ENCODE measurements around the gene ZNF827. TPM values are rescaled to one million over a fixed set of nuclear protein-coding genes. Genes with fewer than 3 reads are reported as not detected.
A peak's percentile ranks its signal among the peaks of the same experiment; 100 is the strongest.

ZNF827 gene
- total RNA-seq, 1 experiment from 2014 or later, result 22.4 TPM

DNA sequence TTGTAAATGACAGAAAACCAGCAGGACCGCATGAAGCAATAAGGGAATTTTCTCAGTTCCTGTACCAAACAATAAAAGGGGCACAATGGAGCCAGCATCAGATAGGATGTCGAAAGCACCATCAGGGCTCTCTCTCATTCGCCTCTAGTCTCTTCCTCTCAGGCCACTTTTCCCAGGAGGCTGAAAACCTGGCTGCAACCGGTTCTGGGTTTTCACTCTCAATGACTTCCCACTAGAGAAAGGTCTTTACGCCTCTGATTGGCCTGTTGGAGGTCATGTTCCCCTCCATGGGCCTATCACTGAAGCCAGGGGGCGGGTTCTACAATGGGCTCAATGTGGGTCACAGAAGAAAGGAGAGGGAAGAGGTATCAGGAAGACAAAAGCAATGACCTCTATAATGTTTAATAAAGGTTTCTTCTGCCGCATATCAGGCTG, 29.3 kb downstream of the ZNF827 start:
- Histone ChIP-seq H3K27me3 (ENCODE audit: insufficient read depth, low read depth) (no peaks in the 10 kb centered on the region), H3K9me3 (ENCODE audit: insufficient read depth, low read depth) (no peaks in the 10 kb centered on the region), H2AFZ (no peak overlapping the region), H3K36me3 (ENCODE audit: low read depth) (no peaks in the 10 kb centered on the region), H3K9me2 (ENCODE audit: insufficient read depth) (no peaks in the 10 kb centered on the region), H3K4me3 (peak overlapping the region; percentile 52; the same call in 1 of the 2 replicates), H3F3A (ENCODE audit: insufficient read depth, low read depth) (no peaks in the 10 kb centered on the region), H4K20me1 (ENCODE audit: insufficient read depth) (no peaks in the 10 kb centered on the region), H3K79me2 (ENCODE audit: low read depth) (peaks cover 24% of the 10 kb centered on the region), H3K27ac (peak overlapping the region; percentile 85), H3K4me2 (peak overlapping the region; percentile 73), H3K4me1 (replicated peaks; ENCODE audit: insufficient read depth) (peaks cover 28% of the 10 kb centered on the region)
- CTCF ChIA-PET, result no interaction called here
- DNase-seq, result peak; percentile 85 to 86
- no peak for TF ChIP-seq CTCF (conservative IDR thresholded peaks at IDR 0.05)
- TF ChIP-seq EZH2 (IDR thresholded peaks at IDR 0.05; ENCODE audit: low read depth), result no peak
- no TSS peak for BruUV-seq (replicated peaks)
- POLR2A ChIA-PET (ENCODE audit: unreplicated experiment), result interaction anchor here (0.7 kb wide), 1 partner anchor 750 kb away, joined by 5 read pairs; no protein-coding TSS in a partner anchor
- intact Hi-C loops (cut with micrococcal nuclease; ENCODE audit: unreplicated experiment), result no loop called here

DNA sequence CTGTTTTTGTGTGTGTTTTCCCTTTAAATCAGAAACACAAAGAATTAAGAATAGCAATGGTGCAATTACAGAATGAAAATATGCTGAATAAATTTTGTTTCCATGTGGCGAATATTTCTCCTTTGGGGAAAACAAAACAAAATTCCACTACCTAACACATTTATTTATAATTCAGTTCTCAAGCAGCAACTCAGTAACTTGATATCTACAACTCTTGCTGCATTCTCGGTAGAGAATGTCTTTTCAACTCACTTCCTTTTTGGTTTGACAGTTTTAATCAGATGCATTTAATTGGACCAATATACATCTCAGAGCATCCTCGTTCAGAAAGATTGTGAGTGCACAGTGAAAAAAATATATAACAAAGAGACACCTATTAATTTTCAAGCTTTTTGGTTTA, 30.8 kb downstream of the ZNF827 start:
- no TSS peak for BruUV-seq (replicated peaks)
- intact Hi-C loops (cut with micrococcal nuclease; ENCODE audit: unreplicated experiment), result no loop called here
- Histone ChIP-seq H3K9me3 (ENCODE audit: insufficient read depth, low read depth) (no peaks in the 10 kb centered on the region), H3K4me1 (replicated peaks; ENCODE audit: insufficient read depth) (peaks cover 28% of the 10 kb centered on the region), H3K9me2 (ENCODE audit: insufficient read depth) (no peaks in the 10 kb centered on the region), H3K79me2 (ENCODE audit: low read depth) (peaks cover 24% of the 10 kb centered on the region), H3K4me3 (no peak overlapping the region), H3K27me3 (ENCODE audit: insufficient read depth, low read depth) (no peaks in the 10 kb centered on the region), H4K20me1 (ENCODE audit: insufficient read depth) (no peaks in the 10 kb centered on the region), H3K4me2 (no peak overlapping the region), H3F3A (ENCODE audit: insufficient read depth, low read depth) (no peaks in the 10 kb centered on the region), H3K27ac (no peak overlapping the region), H3K36me3 (ENCODE audit: low read depth) (no peaks in the 10 kb centered on the region), H2AFZ (no peak overlapping the region)
- no peak for TF ChIP-seq EZH2 (IDR thresholded peaks at IDR 0.05; ENCODE audit: low read depth)
- TF ChIP-seq CTCF (conservative IDR thresholded peaks at IDR 0.05), result no peak
- no peak for DNase-seq
- ChIA-PET CTCF (no interaction called here), POLR2A (ENCODE audit: unreplicated experiment) (no interaction called here)

DNA sequence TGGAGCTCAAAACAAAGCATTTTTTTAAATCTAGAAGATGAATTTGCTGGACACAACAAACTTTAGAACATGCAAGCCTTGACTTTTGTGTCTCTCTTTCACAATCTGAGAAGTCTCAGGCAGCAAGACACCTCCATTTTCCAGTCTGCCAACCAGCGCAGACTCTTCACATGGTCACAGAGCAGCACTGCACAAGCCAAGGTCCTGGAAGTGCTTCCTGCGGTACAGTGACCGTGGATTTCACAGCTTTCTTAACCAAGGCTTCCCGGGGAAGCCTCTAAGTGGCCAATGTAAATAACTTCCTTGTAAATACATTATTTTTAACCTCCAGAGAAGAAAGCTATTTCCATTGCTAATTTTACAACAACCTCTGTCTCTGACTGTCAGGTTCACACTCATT, 31.2 kb downstream of the ZNF827 start:
- no peak for DNase-seq
- H3F3A ChIP-seq (ENCODE audit: insufficient read depth, low read depth), result no peaks in the 10 kb centered on the region
- no peaks in the 10 kb centered on the region for H3K36me3 ChIP-seq (ENCODE audit: low read depth)
- H3K79me2 ChIP-seq (ENCODE audit: low read depth), result peaks cover 24% of the 10 kb centered on the region
- ChIA-PET POLR2A (ENCODE audit: unreplicated experiment) (interaction anchor here (0.6 kb wide), 1 partner anchor 559 kb away, joined by 5 read pairs; no protein-coding TSS in a partner anchor), CTCF (no interaction called here)
- H3K9me3 ChIP-seq (ENCODE audit: insufficient read depth, low read depth), result no peaks in the 10 kb centered on the region
- TF ChIP-seq EZH2 (IDR thresholded peaks at IDR 0.05; ENCODE audit: low read depth) (no peak), CTCF (conservative IDR thresholded peaks at IDR 0.05) (no peak)
- no TSS peak for BruUV-seq (replicated peaks)
- H3K4me2 ChIP-seq, result no peak overlapping the region
- H3K4me3 ChIP-seq, result no peak overlapping the region
- intact Hi-C loops (cut with micrococcal nuclease; ENCODE audit: unreplicated experiment), result no loop called here
- H3K27ac ChIP-seq, result no peak overlapping the region
- peaks cover 28% of the 10 kb centered on the region for H3K4me1 ChIP-seq (replicated peaks; ENCODE audit: insufficient read depth)
- H4K20me1 ChIP-seq (ENCODE audit: insufficient read depth), result no peaks in the 10 kb centered on the region
- H3K27me3 ChIP-seq (ENCODE audit: insufficient read depth, low read depth), result no peaks in the 10 kb centered on the region
- no peaks in the 10 kb centered on the region for H3K9me2 ChIP-seq (ENCODE audit: insufficient read depth)
- no peak overlapping the region for H2AFZ ChIP-seq
